ENCODE measurements around the gene MYDGF.

DNA sequence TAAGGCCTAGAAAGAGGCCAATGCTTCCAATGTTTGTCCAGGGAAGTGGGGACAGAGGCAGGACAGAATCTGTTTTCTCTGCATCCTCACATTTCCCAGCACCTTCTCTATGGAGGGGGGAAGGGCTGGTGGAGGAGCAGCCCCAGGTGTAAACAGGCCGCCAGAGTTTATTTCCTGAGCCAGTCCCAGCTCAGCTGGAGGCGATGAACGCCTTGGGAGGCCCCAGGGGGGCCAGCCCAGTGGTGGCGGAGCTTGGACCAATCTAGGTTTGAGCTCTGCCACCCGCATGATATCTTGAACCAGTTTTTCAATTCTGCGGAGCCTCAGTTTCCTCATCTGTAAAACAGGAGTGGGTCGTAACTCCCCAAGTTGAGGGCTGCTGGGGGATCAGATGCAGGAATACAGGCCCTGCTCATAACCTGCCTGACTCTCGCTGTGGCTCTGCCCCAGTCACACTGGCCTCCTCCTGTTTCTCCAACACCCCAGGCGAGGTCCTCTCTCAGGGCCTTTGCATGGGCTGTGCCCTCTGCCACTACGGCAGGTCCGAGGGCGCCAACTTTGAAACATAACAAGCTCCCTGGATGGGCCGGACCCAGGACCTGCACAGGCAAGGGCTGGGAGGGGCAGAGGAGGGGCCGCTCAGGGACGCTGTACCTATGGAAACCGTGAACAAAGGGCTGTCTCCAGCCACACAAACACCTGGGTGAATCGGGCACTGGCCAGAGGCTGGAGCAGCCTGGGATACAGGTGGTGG, 29.7 kb downstream of the MYDGF start:
- TF ChIP-seq, protein P1, sequence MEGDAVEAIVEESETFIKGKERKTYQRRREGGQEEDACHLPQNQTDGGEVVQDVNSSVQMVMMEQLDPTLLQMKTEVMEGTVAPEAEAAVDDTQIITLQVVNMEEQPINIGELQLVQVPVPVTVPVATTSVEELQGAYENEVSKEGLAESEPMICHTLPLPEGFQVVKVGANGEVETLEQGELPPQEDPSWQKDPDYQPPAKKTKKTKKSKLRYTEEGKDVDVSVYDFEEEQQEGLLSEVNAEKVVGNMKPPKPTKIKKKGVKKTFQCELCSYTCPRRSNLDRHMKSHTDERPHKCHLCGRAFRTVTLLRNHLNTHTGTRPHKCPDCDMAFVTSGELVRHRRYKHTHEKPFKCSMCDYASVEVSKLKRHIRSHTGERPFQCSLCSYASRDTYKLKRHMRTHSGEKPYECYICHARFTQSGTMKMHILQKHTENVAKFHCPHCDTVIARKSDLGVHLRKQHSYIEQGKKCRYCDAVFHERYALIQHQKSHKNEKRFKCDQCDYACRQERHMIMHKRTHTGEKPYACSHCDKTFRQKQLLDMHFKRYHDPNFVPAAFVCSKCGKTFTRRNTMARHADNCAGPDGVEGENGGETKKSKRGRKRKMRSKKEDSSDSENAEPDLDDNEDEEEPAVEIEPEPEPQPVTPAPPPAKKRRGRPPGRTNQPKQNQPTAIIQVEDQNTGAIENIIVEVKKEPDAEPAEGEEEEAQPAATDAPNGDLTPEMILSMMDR (IDR thresholded peaks at IDR 0.05; ENCODE audit: insufficient read depth, low read length): no peak
- TF ChIP-seq POLR2AphosphoS5 (IDR thresholded peaks at IDR 0.05; ENCODE audit: low read depth) (no peak), GABPA (IDR thresholded peaks at IDR 0.05; ENCODE audit: low read depth) (no peak)
- TF ChIP-seq, protein P2, sequence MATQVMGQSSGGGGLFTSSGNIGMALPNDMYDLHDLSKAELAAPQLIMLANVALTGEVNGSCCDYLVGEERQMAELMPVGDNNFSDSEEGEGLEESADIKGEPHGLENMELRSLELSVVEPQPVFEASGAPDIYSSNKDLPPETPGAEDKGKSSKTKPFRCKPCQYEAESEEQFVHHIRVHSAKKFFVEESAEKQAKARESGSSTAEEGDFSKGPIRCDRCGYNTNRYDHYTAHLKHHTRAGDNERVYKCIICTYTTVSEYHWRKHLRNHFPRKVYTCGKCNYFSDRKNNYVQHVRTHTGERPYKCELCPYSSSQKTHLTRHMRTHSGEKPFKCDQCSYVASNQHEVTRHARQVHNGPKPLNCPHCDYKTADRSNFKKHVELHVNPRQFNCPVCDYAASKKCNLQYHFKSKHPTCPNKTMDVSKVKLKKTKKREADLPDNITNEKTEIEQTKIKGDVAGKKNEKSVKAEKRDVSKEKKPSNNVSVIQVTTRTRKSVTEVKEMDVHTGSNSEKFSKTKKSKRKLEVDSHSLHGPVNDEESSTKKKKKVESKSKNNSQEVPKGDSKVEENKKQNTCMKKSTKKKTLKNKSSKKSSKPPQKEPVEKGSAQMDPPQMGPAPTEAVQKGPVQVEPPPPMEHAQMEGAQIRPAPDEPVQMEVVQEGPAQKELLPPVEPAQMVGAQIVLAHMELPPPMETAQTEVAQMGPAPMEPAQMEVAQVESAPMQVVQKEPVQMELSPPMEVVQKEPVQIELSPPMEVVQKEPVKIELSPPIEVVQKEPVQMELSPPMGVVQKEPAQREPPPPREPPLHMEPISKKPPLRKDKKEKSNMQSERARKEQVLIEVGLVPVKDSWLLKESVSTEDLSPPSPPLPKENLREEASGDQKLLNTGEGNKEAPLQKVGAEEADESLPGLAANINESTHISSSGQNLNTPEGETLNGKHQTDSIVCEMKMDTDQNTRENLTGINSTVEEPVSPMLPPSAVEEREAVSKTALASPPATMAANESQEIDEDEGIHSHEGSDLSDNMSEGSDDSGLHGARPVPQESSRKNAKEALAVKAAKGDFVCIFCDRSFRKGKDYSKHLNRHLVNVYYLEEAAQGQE (IDR thresholded peaks at IDR 0.05; ENCODE audit: insufficient replicate concordance, low read depth): no peak
